Heart right ventricle (tissue), 16 donors: ENCODE data around the gene AQR. TPM values are rescaled to one million over a fixed set of nuclear protein-coding genes. Genes with fewer than 3 reads are reported as not detected.

Experiments
- ATAC-seq, 8 donors: fragments of 200-7000 bp; cut with Tn5 transposase; one replicate each; pipeline ENCODE4 v1.9.1; 2020; ENCODE audit warnings: mild to moderate bottlenecking in 8 of 8, moderate library complexity in 8 of 8, moderate number of reproducible peaks in 1 of 8
- DNase-seq, 2 donors: peaks; one replicate each; pipeline ENCODE4 v3.0.0-alpha.2; 2020
- H3K27ac ChIP-seq, 10 donors: fragments of 200-600 bp; sonication (generic) in 2 of 10; one replicate each; pipeline versions ENCODE4 v1.5.0 to v1.8.0; 2020 to 2022; ENCODE audit warnings: mild to moderate bottlenecking in 3 of 10
- H3K27me3 ChIP-seq, 7 donors: fragments of 200-600 bp; one replicate each; pipeline ENCODE4 v1.8.0; 2021 to 2022; ENCODE audit warnings: mild to moderate bottlenecking in 2 of 7
- H3K36me3 ChIP-seq, 9 donors: fragments of 200-600 bp; sonication (generic) in 1 of 9; one replicate each; pipeline versions ENCODE4 v1.5.0 to v1.8.0; 2020 to 2022; ENCODE audit warnings: mild to moderate bottlenecking in 2 of 9
- H3K4me1 ChIP-seq, 9 donors: fragments of 200-600 bp; sonication (generic) in 1 of 9; one replicate each; pipeline versions ENCODE4 v1.5.0 to v1.8.0; 2020 to 2022; ENCODE audit warnings: mild to moderate bottlenecking in 4 of 9
- H3K4me3 ChIP-seq, 10 donors: fragments of 200-600 bp; sonication (generic) in 2 of 10; one replicate each; pipeline versions ENCODE4 v1.5.0 to v1.8.0; 2020 to 2022; ENCODE audit warnings: mild to moderate bottlenecking in 7 of 10, moderate library complexity in 2 of 10
- H3K9me3 ChIP-seq, 11 donors: fragments of 200-600 bp in 10 of 11; sonication (generic) in 2 of 11; one replicate each; pipeline versions ENCODE4 v1.5.0 to v1.8.0; 2013 to 2022; ENCODE audit warnings: mild to moderate bottlenecking in 2 of 11, control low read depth in 1 of 11, moderate library complexity in 1 of 11
- WGBS, 2 donors: extraction: QIAGEN DNeasy Blood & Tissue Kit; methylation state at CpG; one replicate each; pipeline ENCODE4 v1.1.7; 2013; ENCODE audit warnings: inconsistent platforms in 1 of 2; 5-methylcytosine and 5-hydroxymethylcytosine counted together
- intact Hi-C, 10 donors: fragments of 100-400 bp; cut with DNase I; formaldehyde crosslinking; loops; one replicate each; pipeline versions ENCODE4 v1.11.1 to v1.14.2; 2022
- polyA plus RNA-seq, 2 donors: library from polyadenylated mRNA; stranded (reverse); fragments of 200-250 nt; gene quantifications; one replicate each; pipeline ENCODE4 v1.2.3, GENCODE V29; 2013
- total RNA-seq, 10 donors: library from RNA; stranded (reverse); fragmentation: NEBNext Ultra II Directional in 3 of 10; extraction: Animal tissue kit (Norgen Biotek cat#: 25700) in 3 of 10; gene quantifications; one replicate each; pipeline versions ENCODE4 v1.2.1 to v1.2.4, GENCODE V29; 2021 to 2023
- TF ChIP-seq, protein P1 (sequence below), 9 donors: fragments of 200-600 bp; sonication (generic) in 2 of 9; IDR thresholded peaks; one replicate each; pipeline versions ENCODE4 v1.5.0 to v1.8.0; 2021 to 2022; ENCODE audit warnings: antibody characterized with exemption in 9 of 9, mild to moderate bottlenecking in 5 of 9, moderate library complexity in 1 of 9
- donor health status: Arrhythmogenic right ventricular cardiomyopathy.
- donor health status: ischemic (EF 13 %, LVEDD 7.1; RV severe dilation, severe dysfunction).
- donor health status: healthy with polysubstance abuse.
- donor health status: DM: no; HTN: yes; CAD: no.
- donor health status: DM: no; HTN: no; CAD: no.
- donor health status: ischemic (EF 25% LVEDD 6.9; RV normal size, moderate dysfunction).
- donor health status: ischemic (EF 25% LVEDD 5.7; RV mildly dilated, moderate dysfunction).
- donor health status: healthy.
- donor health status: DM: yes; HTN: yes; CAD: no.
- donor health status: Ischemic cardiomyopathy.
- donor health status: ischemic (EF 35%, LVEDD 5.7; RV mildly dilated, moderate dysfunction).
- donor health status: nonischemic (EF 11% LVEDD 7.7; RV severe dilation, severe dysfunction).
- donor health status: DM: yes; HTN: yes; CAD: no.
- donor health status: PGD.
- donor health status: ischemic (EF 29% LVEDD 5.4; RV normal size, mild dysfunction).
- donor health status: nonischemic (EF 23%, LVEDD 6.1; RV moderate dilation, normal function).

The AQR gene
- total and polyA plus RNA-seq, 12 donors = 6.5 to 14.6 (median 10.8) TPM

DNA sequence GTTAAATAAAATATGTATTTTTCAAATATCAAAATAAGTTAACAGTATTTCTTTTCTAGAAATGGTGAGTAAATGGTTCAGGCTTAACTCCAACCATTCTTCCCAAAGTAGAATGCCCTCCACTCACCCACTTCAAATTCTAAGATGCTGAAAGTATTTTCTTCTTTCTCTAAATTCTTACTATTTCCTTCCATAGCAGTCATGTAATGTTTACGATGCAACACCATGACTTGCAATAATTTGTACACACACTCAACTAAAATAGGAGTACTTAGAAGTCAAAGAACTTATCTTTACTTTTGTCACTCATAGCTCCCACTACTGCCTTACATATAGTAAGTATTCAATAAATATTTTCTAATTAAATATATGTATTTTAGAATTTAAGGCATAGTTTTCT is 65.0 kb downstream of the AQR start:
- Histone ChIP-seq H3K4me1 (peaks cover 0 to 7% (median 0%) of the 10 kb centered on the region in 9 donors), H3K9me3 (no peaks in the 10 kb centered on the region), H3K27ac (no peak overlapping the region), H3K36me3 (peaks cover 0 to 100% (median 22%) of the 10 kb centered on the region in 9 donors), H3K4me3 (no peak overlapping the region), H3K27me3 (no peaks in the 10 kb centered on the region)
- ATAC-seq (no peak), DNase-seq (no peak)
- intact Hi-C loops = loop anchor here in 3 of 10 donors (5.0 to 10.0 kb wide), 4 partner anchors 110 to 200 kb away; partner anchors contain the start of gene ACTC1 (in 1 of the 3)
- 86 to 90% methylated on average over 1 of the region's 1 CpG for WGBS, 2 donors
- TF ChIP-seq, protein P1, sequence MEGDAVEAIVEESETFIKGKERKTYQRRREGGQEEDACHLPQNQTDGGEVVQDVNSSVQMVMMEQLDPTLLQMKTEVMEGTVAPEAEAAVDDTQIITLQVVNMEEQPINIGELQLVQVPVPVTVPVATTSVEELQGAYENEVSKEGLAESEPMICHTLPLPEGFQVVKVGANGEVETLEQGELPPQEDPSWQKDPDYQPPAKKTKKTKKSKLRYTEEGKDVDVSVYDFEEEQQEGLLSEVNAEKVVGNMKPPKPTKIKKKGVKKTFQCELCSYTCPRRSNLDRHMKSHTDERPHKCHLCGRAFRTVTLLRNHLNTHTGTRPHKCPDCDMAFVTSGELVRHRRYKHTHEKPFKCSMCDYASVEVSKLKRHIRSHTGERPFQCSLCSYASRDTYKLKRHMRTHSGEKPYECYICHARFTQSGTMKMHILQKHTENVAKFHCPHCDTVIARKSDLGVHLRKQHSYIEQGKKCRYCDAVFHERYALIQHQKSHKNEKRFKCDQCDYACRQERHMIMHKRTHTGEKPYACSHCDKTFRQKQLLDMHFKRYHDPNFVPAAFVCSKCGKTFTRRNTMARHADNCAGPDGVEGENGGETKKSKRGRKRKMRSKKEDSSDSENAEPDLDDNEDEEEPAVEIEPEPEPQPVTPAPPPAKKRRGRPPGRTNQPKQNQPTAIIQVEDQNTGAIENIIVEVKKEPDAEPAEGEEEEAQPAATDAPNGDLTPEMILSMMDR (IDR thresholded peaks at IDR 0.05) = no peak

DNA sequence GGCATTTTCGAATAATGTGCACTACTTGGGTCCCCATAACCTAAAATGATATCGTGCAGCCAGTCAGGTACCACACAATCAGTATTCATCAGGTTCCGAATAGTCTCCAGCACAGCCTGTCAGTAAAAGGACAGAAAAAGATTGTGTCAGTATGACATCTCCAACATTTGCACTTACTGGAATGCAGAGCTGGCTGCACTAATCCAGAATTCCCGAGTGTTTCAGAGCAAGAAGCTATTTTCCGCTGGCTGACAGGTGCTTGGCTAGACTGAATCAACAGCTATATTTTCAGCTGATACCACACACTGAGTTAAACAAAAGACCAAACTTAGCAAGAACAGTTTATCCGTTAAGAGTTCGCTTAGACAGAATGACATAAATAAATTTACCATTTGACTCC is 68.8 kb downstream of the AQR start:
- peak in 1 of 2 donors; percentile 19 for DNase-seq
- peak; percentile 34 to 93 (median 80) for ATAC-seq
- WGBS, 2 donors = 46 to 68% methylated on average over 7 of the region's 7 CpGs
- intact Hi-C loops = loop anchor here in 3 of 10 donors (5.0 to 10.0 kb wide), 4 partner anchors 106 to 196 kb away; partner anchors contain the start of gene ACTC1 (in 1 of the 3)
- peak overlapping the region in 8 of 10 donors; percentile 22 to 71 (median 53) for H3K27ac ChIP-seq
- H3K4me1 ChIP-seq = peaks cover 0 to 7% (median 0%) of the 10 kb centered on the region in 9 donors
- peaks cover 0 to 100% (median 32%) of the 10 kb centered on the region in 9 donors for H3K36me3 ChIP-seq
- no peaks in the 10 kb centered on the region for H3K27me3 ChIP-seq
- no peak overlapping the region for H3K4me3 ChIP-seq
- TF ChIP-seq, protein P1 (IDR thresholded peaks at IDR 0.05) = no peak
- H3K9me3 ChIP-seq = no peaks in the 10 kb centered on the region

DNA sequence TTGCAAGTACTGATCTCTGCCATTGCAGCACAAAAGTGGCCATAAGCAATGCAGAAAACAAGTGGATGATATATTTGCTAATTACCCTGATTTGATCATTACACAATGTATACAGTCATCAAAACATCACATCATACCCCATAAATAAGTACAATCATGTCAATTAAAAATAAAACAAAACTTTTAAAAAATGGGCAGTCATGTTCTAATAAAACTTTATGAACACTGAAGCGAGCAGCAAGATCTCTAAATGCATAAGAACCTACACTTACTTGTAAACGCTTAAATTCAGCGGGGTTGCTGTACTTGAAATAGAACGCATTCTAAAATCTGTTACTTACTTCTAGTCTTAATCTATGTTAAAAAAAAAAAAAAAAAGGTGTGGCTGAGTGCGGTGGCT is 73.4 kb downstream of the AQR start:
- TF ChIP-seq, protein P1 (IDR thresholded peaks at IDR 0.05) = no peak
- H3K27ac ChIP-seq = no peak overlapping the region
- H3K4me3 ChIP-seq = no peak overlapping the region
- H3K4me1 ChIP-seq = no peaks in the 10 kb centered on the region
- intact Hi-C loops = no loop called here
- peaks cover 0 to 100% (median 48%) of the 10 kb centered on the region in 9 donors for H3K36me3 ChIP-seq
- no peak for ATAC-seq
- WGBS, 2 donors = 96 to 98% methylated on average over 5 of the region's 5 CpGs
- DNase-seq = no peak
- H3K9me3 ChIP-seq = peaks cover 0 to 24% (median 5%) of the 10 kb centered on the region in 11 donors
- H3K27me3 ChIP-seq = no peaks in the 10 kb centered on the region

DNA sequence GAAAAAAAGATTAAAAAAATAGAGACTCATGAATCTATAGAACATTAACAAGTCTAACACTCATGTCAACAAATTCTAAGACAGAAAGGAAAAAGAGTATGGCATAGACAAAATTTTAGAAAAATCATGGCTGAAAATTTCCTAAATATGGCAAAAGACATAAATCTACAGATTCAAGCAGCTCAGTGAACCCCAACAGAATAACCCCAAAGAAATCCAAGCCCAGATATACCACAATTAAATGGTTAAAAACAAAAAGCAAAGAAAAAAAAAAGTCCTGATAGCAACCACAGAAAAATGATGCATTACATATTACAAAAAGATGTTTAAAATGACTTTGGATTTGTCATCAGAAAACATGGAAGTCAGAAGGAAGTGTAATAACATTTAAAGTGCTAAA is 75.6 kb downstream of the AQR start:
- ATAC-seq = no peak
- Histone ChIP-seq H3K4me1 (no peaks in the 10 kb centered on the region), H3K27ac (no peak overlapping the region), H3K4me3 (no peak overlapping the region), H3K36me3 (peaks cover 0 to 100% (median 46%) of the 10 kb centered on the region in 9 donors), H3K27me3 (no peaks in the 10 kb centered on the region), H3K9me3 (peaks cover 0 to 24% (median 5%) of the 10 kb centered on the region in 11 donors)
- TF ChIP-seq, protein P1 (IDR thresholded peaks at IDR 0.05) = no peak
- intact Hi-C loops = no loop called here
- DNase-seq = no peak
